Ascending aorta (tissue), 2 donors: Measurements from ENCODE around the gene TGM5. TPM values are rescaled to one million over a fixed set of nuclear protein-coding genes. Genes with fewer than 3 reads are reported as not detected.

Source experiments
- DNase-seq, 2 donors: peaks; one replicate each; pipeline ENCODE4 v3.0.0-alpha.2; 2019; ENCODE audit warnings: low spot score in 2 of 2
- H3K27ac ChIP-seq, 2 donors: fragments of 200-600 bp; sonication (generic); one replicate each; pipeline ENCODE4 v1.5.1; 2016 to 2017; ENCODE audit warnings: mild to moderate bottlenecking in 1 of 2
- H3K27me3 ChIP-seq: fragments of 200-600 bp; sonication (generic); one replicate; pipeline ENCODE4 v1.5.1; 2017
- H3K36me3 ChIP-seq, 2 donors: fragments of 200-600 bp; sonication (generic); one replicate each; pipeline ENCODE4 v1.5.1; 2016
- H3K4me1 ChIP-seq, 2 donors: fragments of 200-600 bp; sonication (generic); one replicate each; pipeline ENCODE4 v1.5.1; 2016 to 2017; ENCODE audit warnings: mild to moderate bottlenecking in 1 of 2
- H3K4me3 ChIP-seq, 2 donors: fragments of 200-600 bp; sonication (generic); one replicate each; pipeline ENCODE4 v1.5.1; 2016 to 2017; ENCODE audit warnings: mild to moderate bottlenecking in 1 of 2
- H3K9me3 ChIP-seq, 2 donors: fragments of 200-600 bp; sonication (generic); one replicate each; pipeline ENCODE4 v1.5.1; 2016
- intact Hi-C: fragments of 100-400 bp; cut with DNase I; formaldehyde crosslinking; loops from one replicate; pipeline ENCODE4 v1.15.1; 2023
- total RNA-seq: library from RNA; depleted of rRNA; stranded (reverse); fragments of >200 nt; gene quantifications from one replicate; pipeline ENCODE4 v1.1.0, GENCODE V29; 2016
- TF ChIP-seq, protein P1 (sequence below), 3 experiments: fragments of 200-600 bp in 2 of 3; fragments of 450-650 bp in 1 of 3; sonication (generic) in 2 of 3; IDR thresholded peaks; one replicate each; pipeline ENCODE4 v1.5.1; 2016 to 2019; ENCODE audit warnings: antibody characterized with exemption in 3 of 3, mild to moderate bottlenecking in 1 of 3, moderate library complexity in 1 of 3

The TGM5 gene
- total RNA-seq, 1 donor from 2014 or later = not detected

DNA sequence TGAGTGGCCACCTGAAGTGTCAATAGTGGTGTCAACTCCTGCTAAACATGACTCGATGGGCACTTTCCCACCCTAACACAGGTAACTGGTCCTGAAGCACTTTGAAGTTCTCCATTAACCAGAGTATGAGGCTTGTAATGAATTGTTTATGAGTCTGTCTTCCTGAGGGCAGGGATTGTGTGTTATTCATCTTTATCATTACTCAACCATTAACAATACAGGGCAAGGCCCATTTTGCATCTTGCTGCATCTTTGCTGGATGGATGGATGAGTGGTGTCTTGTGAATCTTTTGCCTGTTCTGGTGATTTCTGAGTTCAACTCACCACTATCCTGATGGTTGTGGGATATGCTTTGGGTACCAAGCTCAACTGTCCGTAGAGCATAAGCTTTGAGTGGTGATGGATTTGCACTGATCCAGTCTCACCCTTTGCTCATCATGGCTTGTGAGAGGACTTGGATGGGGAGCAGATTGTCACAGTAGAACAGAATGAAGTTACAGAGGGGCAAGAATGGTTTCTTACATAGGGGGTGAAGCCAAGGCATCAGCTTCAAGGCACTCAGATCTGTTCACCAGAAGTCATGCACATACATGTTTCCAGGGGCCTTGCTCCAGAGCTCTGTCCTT is 23.6 kb downstream of the TGM5 start:
- H3K4me1 ChIP-seq = peaks cover 0 to 11% of the 10 kb centered on the region in 2 donors
- intact Hi-C loops = no loop called here
- no peaks in the 10 kb centered on the region for H3K27me3 ChIP-seq
- TF ChIP-seq, protein P1, sequence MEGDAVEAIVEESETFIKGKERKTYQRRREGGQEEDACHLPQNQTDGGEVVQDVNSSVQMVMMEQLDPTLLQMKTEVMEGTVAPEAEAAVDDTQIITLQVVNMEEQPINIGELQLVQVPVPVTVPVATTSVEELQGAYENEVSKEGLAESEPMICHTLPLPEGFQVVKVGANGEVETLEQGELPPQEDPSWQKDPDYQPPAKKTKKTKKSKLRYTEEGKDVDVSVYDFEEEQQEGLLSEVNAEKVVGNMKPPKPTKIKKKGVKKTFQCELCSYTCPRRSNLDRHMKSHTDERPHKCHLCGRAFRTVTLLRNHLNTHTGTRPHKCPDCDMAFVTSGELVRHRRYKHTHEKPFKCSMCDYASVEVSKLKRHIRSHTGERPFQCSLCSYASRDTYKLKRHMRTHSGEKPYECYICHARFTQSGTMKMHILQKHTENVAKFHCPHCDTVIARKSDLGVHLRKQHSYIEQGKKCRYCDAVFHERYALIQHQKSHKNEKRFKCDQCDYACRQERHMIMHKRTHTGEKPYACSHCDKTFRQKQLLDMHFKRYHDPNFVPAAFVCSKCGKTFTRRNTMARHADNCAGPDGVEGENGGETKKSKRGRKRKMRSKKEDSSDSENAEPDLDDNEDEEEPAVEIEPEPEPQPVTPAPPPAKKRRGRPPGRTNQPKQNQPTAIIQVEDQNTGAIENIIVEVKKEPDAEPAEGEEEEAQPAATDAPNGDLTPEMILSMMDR (IDR thresholded peaks at IDR 0.05) = no peak
- no peak overlapping the region for H3K27ac ChIP-seq
- H3K9me3 ChIP-seq = no peaks in the 10 kb centered on the region
- H3K4me3 ChIP-seq = no peak overlapping the region
- no peaks in the 10 kb centered on the region for H3K36me3 ChIP-seq
- DNase-seq = no peak

DNA sequence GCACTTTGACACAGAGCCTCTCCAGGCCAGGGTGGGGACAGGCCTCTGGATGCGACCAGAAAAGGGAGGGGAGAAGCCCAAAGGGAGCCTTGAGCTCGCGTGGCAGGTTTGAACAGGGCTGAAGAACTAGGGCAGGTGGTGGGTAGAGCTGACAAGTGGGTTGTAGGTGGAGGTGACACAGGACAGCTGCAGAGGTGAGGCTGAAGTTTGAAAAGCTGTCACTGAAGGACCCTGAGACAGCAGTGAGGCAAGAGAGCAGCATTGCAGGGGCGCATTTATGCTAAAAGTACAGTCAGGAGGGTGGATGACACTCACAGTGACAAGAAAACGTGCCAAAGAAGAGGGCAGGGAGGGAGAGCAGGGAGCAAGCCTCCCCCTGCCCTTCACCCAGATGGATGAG is 24.1 kb downstream of the TGM5 start:
- Histone ChIP-seq H3K36me3 (no peaks in the 10 kb centered on the region), H3K4me1 (peaks cover 0 to 11% of the 10 kb centered on the region in 2 donors), H3K9me3 (no peaks in the 10 kb centered on the region), H3K4me3 (no peak overlapping the region), H3K27me3 (no peaks in the 10 kb centered on the region), H3K27ac (no peak overlapping the region)
- peak in 1 of 2 donors; percentile 21 for DNase-seq
- TF ChIP-seq, protein P1 (IDR thresholded peaks at IDR 0.05) = no peak
- intact Hi-C loops = no loop called here

DNA sequence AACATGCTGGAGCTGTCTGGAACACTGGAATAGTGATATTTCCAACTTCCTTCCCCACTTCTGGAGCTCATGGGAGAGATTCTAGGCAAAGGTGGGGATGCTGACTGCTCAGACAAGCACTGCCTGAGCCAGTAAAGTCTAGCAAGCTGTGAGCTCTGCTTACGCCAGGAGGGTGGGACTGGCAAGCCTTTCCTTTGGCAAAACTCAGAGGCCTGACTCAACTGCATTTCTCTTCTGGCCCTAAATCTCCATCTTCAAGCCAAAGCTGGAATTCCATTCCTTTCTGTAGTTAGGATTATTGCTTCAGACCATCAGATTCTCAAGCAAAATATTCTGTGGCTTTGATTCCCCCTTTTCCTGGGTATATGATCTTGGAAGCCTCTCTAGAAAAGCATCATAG is 25.6 kb downstream of the TGM5 start:
- Histone ChIP-seq H3K27ac (peak overlapping the region; percentile 56 to 61), H3K36me3 (no peaks in the 10 kb centered on the region), H3K4me1 (peaks cover 0 to 11% of the 10 kb centered on the region in 2 donors), H3K4me3 (no peak overlapping the region), H3K9me3 (no peaks in the 10 kb centered on the region), H3K27me3 (no peaks in the 10 kb centered on the region)
- peak in 1 of 2 donors; percentile 82 for DNase-seq
- intact Hi-C loops = no loop called here
- TF ChIP-seq, protein P1 (IDR thresholded peaks at IDR 0.05) = no peak

DNA sequence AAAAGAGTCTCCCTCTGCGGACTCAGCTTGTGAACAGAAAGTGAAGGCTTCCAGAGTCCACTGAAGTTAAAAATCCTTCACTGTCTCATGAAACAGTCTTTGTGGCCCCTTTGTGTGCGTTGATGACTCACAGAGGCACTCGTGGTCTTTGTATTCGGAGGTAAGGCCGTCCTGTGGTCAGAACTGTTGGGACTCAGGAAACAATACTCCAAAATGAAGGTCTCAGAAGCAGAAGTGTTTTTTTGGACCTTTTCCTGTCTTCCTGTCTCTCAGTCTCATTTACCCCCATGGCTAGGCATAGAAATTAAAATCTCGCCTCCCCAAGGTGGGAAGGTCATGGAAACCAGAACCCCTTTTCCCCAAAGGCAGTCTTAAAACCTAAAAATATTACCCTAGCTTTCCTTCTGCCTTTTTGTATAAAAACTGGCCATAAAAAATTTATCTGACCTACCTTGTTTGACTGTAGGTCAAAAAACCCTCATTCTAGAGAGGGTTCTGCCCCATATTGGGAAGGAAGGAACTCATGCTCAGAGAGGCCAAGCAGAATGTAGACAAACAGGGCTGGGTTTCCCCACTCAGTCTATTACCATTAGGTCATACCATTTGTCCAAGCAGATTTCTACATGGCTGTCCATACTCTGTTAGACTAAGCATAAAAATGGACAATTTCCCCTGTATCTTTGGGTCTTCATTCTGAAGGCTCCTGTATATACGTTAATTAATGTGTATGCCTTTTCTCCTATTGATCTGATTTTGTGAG is 26.8 kb downstream of the TGM5 start:
- H3K9me3 ChIP-seq = no peaks in the 10 kb centered on the region
- H3K4me1 ChIP-seq = peaks cover 0 to 11% of the 10 kb centered on the region in 2 donors
- H3K27me3 ChIP-seq = no peaks in the 10 kb centered on the region
- no peak overlapping the region for H3K27ac ChIP-seq
- DNase-seq = peak in 1 of 2 donors; percentile 21
- no peaks in the 10 kb centered on the region for H3K36me3 ChIP-seq
- intact Hi-C loops = no loop called here
- TF ChIP-seq, protein P1 (IDR thresholded peaks at IDR 0.05) = no peak
- no peak overlapping the region for H3K4me3 ChIP-seq

DNA sequence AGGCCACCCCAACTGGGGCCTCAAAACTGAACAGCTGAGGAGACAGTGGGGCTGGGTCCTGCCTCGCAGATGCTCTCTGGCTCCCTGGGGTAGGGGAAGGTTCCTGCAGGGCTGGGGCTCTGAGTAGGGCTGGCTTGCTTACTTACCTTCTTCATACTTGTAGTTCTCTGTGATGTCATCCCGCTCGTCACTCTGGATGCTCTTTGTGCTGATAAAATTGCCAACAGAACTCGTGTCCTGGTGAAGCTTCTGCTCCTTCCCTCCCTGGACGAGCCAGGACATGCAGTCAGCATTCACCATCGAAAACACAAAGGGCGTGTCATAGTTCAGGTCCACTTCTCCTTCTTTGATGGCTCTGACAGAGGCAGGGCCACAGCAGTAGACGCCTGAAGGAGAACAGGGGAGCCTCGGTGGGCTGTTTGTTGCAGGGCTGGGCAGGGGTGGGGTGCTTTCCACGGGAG is 28.0 kb downstream of the TGM5 start:
- intact Hi-C loops = no loop called here
- H3K4me3 ChIP-seq = no peak overlapping the region
- H3K4me1 ChIP-seq = peaks cover 0 to 11% of the 10 kb centered on the region in 2 donors
- no peaks in the 10 kb centered on the region for H3K27me3 ChIP-seq
- H3K27ac ChIP-seq = no peak overlapping the region
- no peaks in the 10 kb centered on the region for H3K9me3 ChIP-seq
- peak in 1 of 2 donors; percentile 63 for DNase-seq
- TF ChIP-seq, protein P1 (IDR thresholded peaks at IDR 0.05) = no peak
- no peaks in the 10 kb centered on the region for H3K36me3 ChIP-seq
